CD4-positive, alpha-beta T cell treated with Interleukin-6 for 4 hours (primary cell): Measurements from ENCODE around the gene CTSA.

Experiments
- DNase-seq: peaks from one replicate; pipeline ENCODE4 v3.0.0-alpha.2; 2020; ENCODE audit warnings: mixed read lengths

CTSA gene

GRCh38 chr20:45940469-45940868 lies 49.3 kb downstream of the CTSA start:
- no peak for DNase-seq

GRCh38 chr20:45943613-45944012 lies 52.5 kb downstream of the CTSA start:
- no peak for DNase-seq

GRCh38 chr20:45944151-45944964 lies 53.2 kb downstream of the CTSA start:
- no peak for DNase-seq

GRCh38 chr20:45944965-45945677 lies 54.0 kb downstream of the CTSA start:
- DNase-seq, result no peak

- DNase-seq, result no peak
These were observed 54.6 kb downstream of the CTSA start for GRCh38 chr20:45945678-45946148.

GRCh38 chr20:45946149-45946970 lies 55.2 kb downstream of the CTSA start:
- no peak for DNase-seq

- DNase-seq, result no peak
These were observed 56.2 kb downstream of the CTSA start for GRCh38 chr20:45947110-45947866.

- DNase-seq, result no peak
These were observed 57.2 kb downstream of the CTSA start for GRCh38 chr20:45948261-45948733.
